Measurements from ENCODE around the gene ADGRB3. TPM values are rescaled to one million over a fixed set of nuclear protein-coding genes. Genes with fewer than 3 reads are reported as not detected.

Gene ADGRB3
- total RNA-seq, 1 donor from 2014 or later, result 2.4 TPM

- H3K36me3 Mint-ChIP-seq (ENCODE audit: low read depth, unreplicated experiment), result peaks cover 2% of the 10 kb centered on the region
- TF ChIP-seq CTCF (IDR thresholded peaks at IDR 0.05; ENCODE audit: unreplicated experiment), result no peak
- no peaks in the 10 kb centered on the region for H3K27me3 Mint-ChIP-seq (ENCODE audit: unreplicated experiment)
- H3K27ac Mint-ChIP-seq (ENCODE audit: unreplicated experiment), result no peak overlapping the region
- no peak for DNase-seq (ENCODE audit: low spot score)
- no peaks in the 10 kb centered on the region for H3K4me1 Mint-ChIP-seq (ENCODE audit: unreplicated experiment)
- peaks cover 5% of the 10 kb centered on the region for H3K9me3 Mint-ChIP-seq (ENCODE audit: unreplicated experiment)
- no peak overlapping the region for H3K4me3 Mint-ChIP-seq (ENCODE audit: unreplicated experiment)
These were observed 511.3 kb downstream of the ADGRB3 start for GRCh38 chr6:69146385-69146784.

GRCh38 chr6:69155467-69155866, 520.4 kb downstream of the ADGRB3 start:
- no peak overlapping the region for H3K4me3 Mint-ChIP-seq (ENCODE audit: unreplicated experiment)
- no peak overlapping the region for H3K27ac Mint-ChIP-seq (ENCODE audit: unreplicated experiment)
- no peaks in the 10 kb centered on the region for H3K9me3 Mint-ChIP-seq (ENCODE audit: unreplicated experiment)
- H3K27me3 Mint-ChIP-seq (ENCODE audit: unreplicated experiment), result no peaks in the 10 kb centered on the region
- no peak for DNase-seq (ENCODE audit: low spot score)
- TF ChIP-seq CTCF (IDR thresholded peaks at IDR 0.05; ENCODE audit: unreplicated experiment), result no peak
- no peaks in the 10 kb centered on the region for H3K36me3 Mint-ChIP-seq (ENCODE audit: low read depth, unreplicated experiment)
- no peaks in the 10 kb centered on the region for H3K4me1 Mint-ChIP-seq (ENCODE audit: unreplicated experiment)

GRCh38 chr6:69162811-69163210, 527.7 kb downstream of the ADGRB3 start:
- Mint-ChIP-seq H3K27me3 (ENCODE audit: unreplicated experiment) (no peaks in the 10 kb centered on the region), H3K27ac (ENCODE audit: unreplicated experiment) (no peak overlapping the region), H3K4me1 (ENCODE audit: unreplicated experiment) (no peaks in the 10 kb centered on the region), H3K9me3 (ENCODE audit: unreplicated experiment) (no peaks in the 10 kb centered on the region), H3K4me3 (ENCODE audit: unreplicated experiment) (no peak overlapping the region), H3K36me3 (ENCODE audit: low read depth, unreplicated experiment) (no peaks in the 10 kb centered on the region)
- TF ChIP-seq CTCF (IDR thresholded peaks at IDR 0.05; ENCODE audit: unreplicated experiment), result no peak
- no peak for DNase-seq (ENCODE audit: low spot score)

GRCh38 chr6:69164564-69165229, 529.6 kb downstream of the ADGRB3 start:
- no peak for DNase-seq (ENCODE audit: low spot score)
- TF ChIP-seq CTCF (IDR thresholded peaks at IDR 0.05; ENCODE audit: unreplicated experiment), result peak; percentile 65
- Mint-ChIP-seq H3K4me3 (ENCODE audit: unreplicated experiment) (no peak overlapping the region), H3K4me1 (ENCODE audit: unreplicated experiment) (no peaks in the 10 kb centered on the region), H3K27me3 (ENCODE audit: unreplicated experiment) (no peaks in the 10 kb centered on the region), H3K27ac (ENCODE audit: unreplicated experiment) (no peak overlapping the region), H3K36me3 (ENCODE audit: low read depth, unreplicated experiment) (no peaks in the 10 kb centered on the region), H3K9me3 (ENCODE audit: unreplicated experiment) (no peaks in the 10 kb centered on the region)

GRCh38 chr6:69179681-69180080, 544.6 kb downstream of the ADGRB3 start:
- H3K36me3 Mint-ChIP-seq (ENCODE audit: low read depth, unreplicated experiment), result no peaks in the 10 kb centered on the region
- no peak for DNase-seq (ENCODE audit: low spot score)
- TF ChIP-seq CTCF (IDR thresholded peaks at IDR 0.05; ENCODE audit: unreplicated experiment), result no peak
- H3K4me1 Mint-ChIP-seq (ENCODE audit: unreplicated experiment), result no peaks in the 10 kb centered on the region
- H3K4me3 Mint-ChIP-seq (ENCODE audit: unreplicated experiment), result no peak overlapping the region
- H3K9me3 Mint-ChIP-seq (ENCODE audit: unreplicated experiment), result no peaks in the 10 kb centered on the region
- H3K27ac Mint-ChIP-seq (ENCODE audit: unreplicated experiment), result no peak overlapping the region
- H3K27me3 Mint-ChIP-seq (ENCODE audit: unreplicated experiment), result peaks cover 1% of the 10 kb centered on the region
